ENCODE results near the gene LARP1.
"Not testable (repeated sequence)": the region's sequence is repeated elsewhere in the genome, so short reads cannot be mapped to it uniquely, and the experiment has no call there.

The LARP1 gene

GRCh38 chr5:154831451-154831850 is 76.3 kb downstream of the LARP1 start:
- no peak overlapping the region for H2BK5ac ChIP-seq (ENCODE audit: low read length)
- peak overlapping the region in 1 of 2 donors; percentile 1 for H3K4me3 ChIP-seq (ENCODE audit: low read length in 2 of 2)
- no peak overlapping the region for H3K18ac ChIP-seq (ENCODE audit: low read length)
- no peaks in the 10 kb centered on the region for H3K9me3 ChIP-seq (replicated peaks in 1 of 2; ENCODE audit: control insufficient read depth in 2 of 2, insufficient read depth in 1 of 2, low read depth in 1 of 2, low read length in 2 of 2)
- H3K36me3 ChIP-seq (replicated peaks in 1 of 2; ENCODE audit: control insufficient read depth in 2 of 2, insufficient read depth in 2 of 2, low read length in 2 of 2), result peaks cover 5 to 36% of the 10 kb centered on the region in 2 donors
- H4K8ac ChIP-seq (ENCODE audit: low read depth, low read length), result no peak overlapping the region
- DNase-seq (ENCODE audit: low spot score), result no peak
- no peaks in the 10 kb centered on the region for H3K79me1 ChIP-seq (ENCODE audit: low read depth, low read length)
- no peak overlapping the region for H4K91ac ChIP-seq (ENCODE audit: low read depth, low read length, poor library complexity)
- no peaks in the 10 kb centered on the region for H3K27me3 ChIP-seq (ENCODE audit: control insufficient read depth in 3 of 3, insufficient read depth in 3 of 3, low read depth in 1 of 3, low read length in 3 of 3)
- no peak overlapping the region for H3K14ac ChIP-seq (ENCODE audit: low read length)
- no peak overlapping the region for H3K4ac ChIP-seq (ENCODE audit: low read length)
- no peaks in the 10 kb centered on the region for H3K4me1 ChIP-seq (ENCODE audit: control insufficient read depth in 2 of 2, insufficient read depth in 1 of 2, low read depth in 1 of 2, low read length in 2 of 2)
- no peak overlapping the region for H2AFZ ChIP-seq (ENCODE audit: low read length)
- no CpG with 5 or more reads among the region's 7 CpGs for WGBS, 2 donors (ENCODE audit: extremely low coverage in 2 of 2, insufficient read length in 2 of 2, insufficient replicate concordance in 1 of 2)
- no peak overlapping the region for H3K4me2 ChIP-seq (ENCODE audit: insufficient read depth, low read length, poor library complexity, severe bottlenecking)
- no peak overlapping the region for H2BK12ac ChIP-seq (ENCODE audit: low read length)
- no peak overlapping the region for H2BK120ac ChIP-seq (ENCODE audit: low read depth, low read length)
- H3K9ac ChIP-seq (ENCODE audit: low read depth, low read length, poor library complexity), result no peak overlapping the region
- no peak overlapping the region for H2BK15ac ChIP-seq (ENCODE audit: low read length)
- H3K27ac ChIP-seq (replicated peaks; ENCODE audit: low read length), result no peak overlapping the region
- H2AK5ac ChIP-seq (ENCODE audit: low read depth, low read length), result no peak overlapping the region
- no peak overlapping the region for H3K23ac ChIP-seq (ENCODE audit: low read depth, low read length, poor library complexity)

GRCh38 chr5:154832804-154833203 is 77.6 kb downstream of the LARP1 start:
- H4K8ac ChIP-seq (ENCODE audit: low read depth, low read length); H3K27ac ChIP-seq (replicated peaks; ENCODE audit: low read length); H2AK5ac ChIP-seq (ENCODE audit: low read depth, low read length); H2AFZ ChIP-seq (ENCODE audit: low read length); H3K14ac ChIP-seq (ENCODE audit: low read length); H3K27me3 ChIP-seq (ENCODE audit: control insufficient read depth in 3 of 3, insufficient read depth in 3 of 3, low read depth in 1 of 3, low read length in 3 of 3); H2BK120ac ChIP-seq (ENCODE audit: low read depth, low read length); H3K79me1 ChIP-seq (ENCODE audit: low read depth, low read length); H4K91ac ChIP-seq (ENCODE audit: low read depth, low read length, poor library complexity); H3K4me2 ChIP-seq (ENCODE audit: insufficient read depth, low read length, poor library complexity, severe bottlenecking); H3K4me1 ChIP-seq (ENCODE audit: control insufficient read depth in 2 of 2, insufficient read depth in 1 of 2, low read depth in 1 of 2, low read length in 2 of 2); H2BK12ac ChIP-seq (ENCODE audit: low read length); H3K9ac ChIP-seq (ENCODE audit: low read depth, low read length, poor library complexity); H2BK5ac ChIP-seq (ENCODE audit: low read length); H3K9me3 ChIP-seq (replicated peaks in 1 of 2; ENCODE audit: control insufficient read depth in 2 of 2, insufficient read depth in 1 of 2, low read depth in 1 of 2, low read length in 2 of 2); H2BK15ac ChIP-seq (ENCODE audit: low read length); DNase-seq (ENCODE audit: low spot score); H3K4me3 ChIP-seq (ENCODE audit: low read length in 2 of 2); H3K18ac ChIP-seq (ENCODE audit: low read length); H3K4ac ChIP-seq (ENCODE audit: low read length); H3K23ac ChIP-seq (ENCODE audit: low read depth, low read length, poor library complexity): not testable (repeated sequence)
- WGBS, 2 donors (ENCODE audit: extremely low coverage in 2 of 2, insufficient read length in 2 of 2, insufficient replicate concordance in 1 of 2), result no CpG with 5 or more reads among the region's 3 CpGs
- H3K36me3 ChIP-seq (replicated peaks in 1 of 2; ENCODE audit: control insufficient read depth in 2 of 2, insufficient read depth in 2 of 2, low read length in 2 of 2), result peaks cover 7 to 33% of the 10 kb centered on the region in 2 donors

- peaks cover 8 to 28% of the 10 kb centered on the region in 2 donors for H3K36me3 ChIP-seq (replicated peaks in 1 of 2; ENCODE audit: control insufficient read depth in 2 of 2, insufficient read depth in 2 of 2, low read length in 2 of 2)
- no peak overlapping the region for H4K91ac ChIP-seq (ENCODE audit: low read depth, low read length, poor library complexity)
- H3K27me3 ChIP-seq (ENCODE audit: control insufficient read depth in 3 of 3, insufficient read depth in 3 of 3, low read depth in 1 of 3, low read length in 3 of 3), result no peaks in the 10 kb centered on the region
- no CpG with 5 or more reads among the region's 1 CpG for WGBS, 2 donors (ENCODE audit: extremely low coverage in 2 of 2, insufficient read length in 2 of 2, insufficient replicate concordance in 1 of 2)
- H2BK12ac ChIP-seq (ENCODE audit: low read length), result no peak overlapping the region
- H3K9ac ChIP-seq (ENCODE audit: low read depth, low read length, poor library complexity), result no peak overlapping the region
- no peak overlapping the region for H3K27ac ChIP-seq (replicated peaks; ENCODE audit: low read length)
- H2AFZ ChIP-seq (ENCODE audit: low read length), result no peak overlapping the region
- no peak overlapping the region for H3K4me2 ChIP-seq (ENCODE audit: insufficient read depth, low read length, poor library complexity, severe bottlenecking)
- no peak overlapping the region for H4K8ac ChIP-seq (ENCODE audit: low read depth, low read length)
- no peaks in the 10 kb centered on the region for H3K79me1 ChIP-seq (ENCODE audit: low read depth, low read length)
- no peak overlapping the region for H3K4ac ChIP-seq (ENCODE audit: low read length)
- no peak overlapping the region for H2BK120ac ChIP-seq (ENCODE audit: low read depth, low read length)
- no peak overlapping the region for H3K14ac ChIP-seq (ENCODE audit: low read length)
- H2BK15ac ChIP-seq (ENCODE audit: low read length), result no peak overlapping the region
- no peak for DNase-seq (ENCODE audit: low spot score)
- no peak overlapping the region for H2AK5ac ChIP-seq (ENCODE audit: low read depth, low read length)
- H3K9me3 ChIP-seq (replicated peaks in 1 of 2; ENCODE audit: control insufficient read depth in 2 of 2, insufficient read depth in 1 of 2, low read depth in 1 of 2, low read length in 2 of 2), result no peaks in the 10 kb centered on the region
- no peak overlapping the region for H3K23ac ChIP-seq (ENCODE audit: low read depth, low read length, poor library complexity)
- no peaks in the 10 kb centered on the region for H3K4me1 ChIP-seq (ENCODE audit: control insufficient read depth in 2 of 2, insufficient read depth in 1 of 2, low read depth in 1 of 2, low read length in 2 of 2)
- no peak overlapping the region for H3K4me3 ChIP-seq (ENCODE audit: low read length in 2 of 2)
- no peak overlapping the region for H3K18ac ChIP-seq (ENCODE audit: low read length)
- H2BK5ac ChIP-seq (ENCODE audit: low read length), result no peak overlapping the region
Measured at GRCh38 chr5:154834053-154834452, 78.9 kb downstream of the LARP1 start.

- H3K4me1 ChIP-seq (ENCODE audit: control insufficient read depth in 2 of 2, insufficient read depth in 1 of 2, low read depth in 1 of 2, low read length in 2 of 2); H2AK5ac ChIP-seq (ENCODE audit: low read depth, low read length); H3K4me2 ChIP-seq (ENCODE audit: insufficient read depth, low read length, poor library complexity, severe bottlenecking); H2BK12ac ChIP-seq (ENCODE audit: low read length); H3K18ac ChIP-seq (ENCODE audit: low read length); H3K4me3 ChIP-seq (ENCODE audit: low read length in 2 of 2); H3K27me3 ChIP-seq (ENCODE audit: control insufficient read depth in 3 of 3, insufficient read depth in 3 of 3, low read depth in 1 of 3, low read length in 3 of 3); H2BK120ac ChIP-seq (ENCODE audit: low read depth, low read length); H3K14ac ChIP-seq (ENCODE audit: low read length); H3K27ac ChIP-seq (replicated peaks; ENCODE audit: low read length); H3K23ac ChIP-seq (ENCODE audit: low read depth, low read length, poor library complexity); H2AFZ ChIP-seq (ENCODE audit: low read length); H3K9me3 ChIP-seq (replicated peaks in 1 of 2; ENCODE audit: control insufficient read depth in 2 of 2, insufficient read depth in 1 of 2, low read depth in 1 of 2, low read length in 2 of 2); H2BK15ac ChIP-seq (ENCODE audit: low read length); H3K9ac ChIP-seq (ENCODE audit: low read depth, low read length, poor library complexity); DNase-seq (ENCODE audit: low spot score); H3K4ac ChIP-seq (ENCODE audit: low read length); H3K79me1 ChIP-seq (ENCODE audit: low read depth, low read length); H4K8ac ChIP-seq (ENCODE audit: low read depth, low read length); H4K91ac ChIP-seq (ENCODE audit: low read depth, low read length, poor library complexity); H2BK5ac ChIP-seq (ENCODE audit: low read length): not testable (repeated sequence)
- no CpG with 5 or more reads among the region's 9 CpGs for WGBS, 2 donors (ENCODE audit: extremely low coverage in 2 of 2, insufficient read length in 2 of 2, insufficient replicate concordance in 1 of 2)
- H3K36me3 ChIP-seq (replicated peaks in 1 of 2; ENCODE audit: control insufficient read depth in 2 of 2, insufficient read depth in 2 of 2, low read length in 2 of 2), result peaks cover 3 to 13% of the 10 kb centered on the region in 2 donors
Measured at GRCh38 chr5:154835701-154836052, 80.5 kb downstream of the LARP1 start.
